ENCODE data around the gene DLX6.

The DLX6 gene

GRCh38 chr7:96996111-96996957 is 9.0 kb upstream of the DLX6 start:
- DNase-seq: no peak

GRCh38 chr7:96996958-96997511 is 8.3 kb upstream of the DLX6 start:
- no peak for DNase-seq

GRCh38 chr7:96997512-96998032 is 7.8 kb upstream of the DLX6 start:
- no peak for DNase-seq

- no peak for DNase-seq
Observed at GRCh38 chr7:96998333-96998732, 7.0 kb upstream of the DLX6 start.

- no peak for DNase-seq
Observed at GRCh38 chr7:96998744-96999143, 6.6 kb upstream of the DLX6 start.

GRCh38 chr7:97001221-97001620 is 4.1 kb upstream of the DLX6 start:
- DNase-seq: no peak

- DNase-seq: no peak
Observed at GRCh38 chr7:97001656-97002554, 3.4 kb upstream of the DLX6 start.

- no peak for DNase-seq
Observed at GRCh38 chr7:97002555-97003261, 2.6 kb upstream of the DLX6 start.

GRCh38 chr7:97003262-97004246 is 1.8 kb upstream of the DLX6 start:
- no peak for DNase-seq

GRCh38 chr7:97004247-97005182 is 838 bp upstream of the DLX6 start:
- DNase-seq: no peak

- DNase-seq: no peak
Observed at GRCh38 chr7:97006055-97006815, 882 bp downstream of the DLX6 start.

GRCh38 chr7:97006816-97007582 is 1.6 kb downstream of the DLX6 start:
- DNase-seq: no peak

- no peak for DNase-seq
Observed at GRCh38 chr7:97007583-97007861, 2.2 kb downstream of the DLX6 start.

- DNase-seq: no peak
Observed at GRCh38 chr7:97008275-97008917, 3.0 kb downstream of the DLX6 start.

GRCh38 chr7:97009753-97010732 is 4.7 kb downstream of the DLX6 start:
- no peak for DNase-seq

- DNase-seq: no peak
Observed at GRCh38 chr7:97011104-97011503, 5.8 kb downstream of the DLX6 start.

Measured in OCI-M1 (cell line).